ENCODE measurements around the gene CCDC24.

CCDC24 gene

DNA sequence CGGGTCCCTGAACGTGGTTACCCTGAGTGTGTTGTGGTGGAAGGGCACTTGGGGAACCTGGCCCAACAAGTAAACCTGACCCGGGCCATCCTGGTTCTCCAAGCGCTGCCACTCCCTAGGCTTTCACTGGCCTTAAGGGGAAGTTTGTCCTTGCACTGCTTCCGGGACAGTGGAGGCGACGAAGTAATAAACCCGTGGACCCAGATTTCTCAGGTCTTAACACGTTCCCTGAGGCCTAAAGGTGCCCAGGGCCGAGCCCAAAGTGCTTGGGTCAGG lies 261 bp upstream of the CCDC24 start:
- Histone ChIP-seq H3K9ac (ENCODE audit: low read length in 2 of 2) (peak overlapping the region; percentile 72 to 73), H3K27me3 (ENCODE audit: control insufficient read depth in 1 of 2, insufficient read depth in 2 of 2, low read length in 2 of 2) (no peaks in the 10 kb centered on the region), H3K36me3 (ENCODE audit: control insufficient read depth in 2 of 2, insufficient read depth in 2 of 2, low read length in 2 of 2) (no peaks in the 10 kb centered on the region), H3K4me3 (ENCODE audit: low read length in 2 of 2) (peak overlapping the region; percentile 76 to 78), H3K27ac (ENCODE audit: low read length) (peak overlapping the region; percentile 53), H3K9me3 (ENCODE audit: control insufficient read depth in 2 of 2, low read length in 2 of 2) (no peaks in the 10 kb centered on the region), H3K4me1 (ENCODE audit: control insufficient read depth, insufficient read depth, low read length) (peaks cover 13% of the 10 kb centered on the region)

DNA sequence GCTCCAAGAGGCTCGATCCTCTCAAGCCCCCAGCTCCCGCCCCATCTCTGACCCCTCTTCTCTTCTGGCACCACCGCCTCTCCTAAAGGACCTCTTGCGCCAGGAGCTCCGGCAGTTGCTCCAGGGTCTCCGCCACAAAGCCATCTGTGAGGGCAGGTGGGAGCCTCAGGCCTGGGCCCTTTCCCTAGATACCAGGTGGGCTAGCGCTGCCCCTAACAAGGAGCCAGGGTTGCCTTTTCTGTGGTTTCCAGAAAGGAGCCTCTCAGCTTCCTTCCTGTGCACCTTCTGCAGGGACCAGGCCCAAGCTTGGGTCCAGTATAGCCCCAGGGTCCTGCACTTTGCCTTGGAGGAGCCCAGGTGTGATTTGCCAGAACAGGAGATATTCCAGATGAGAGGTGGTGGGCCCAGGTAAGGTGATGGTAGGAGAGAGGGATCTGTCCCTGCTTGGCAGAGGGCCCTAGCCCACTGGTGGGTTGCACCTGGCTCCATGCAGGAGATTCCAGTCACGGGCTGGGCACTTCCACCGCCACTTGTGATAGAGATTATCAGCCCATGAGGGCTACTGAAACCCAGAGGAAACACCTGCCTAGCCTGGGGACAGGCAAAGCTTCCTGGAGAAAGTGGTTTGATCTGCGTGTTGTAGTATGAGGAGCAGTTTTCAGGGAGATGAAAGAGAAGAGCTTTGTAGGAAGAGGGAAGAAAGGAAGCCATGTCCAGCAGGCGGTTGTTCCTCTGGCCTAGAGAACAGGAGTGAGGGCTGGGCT lies 1.0 kb downstream of the CCDC24 start:
- H3K36me3 ChIP-seq (ENCODE audit: control insufficient read depth in 2 of 2, insufficient read depth in 2 of 2, low read length in 2 of 2), result no peaks in the 10 kb centered on the region
- H3K4me3 ChIP-seq (ENCODE audit: low read length in 2 of 2), result peak overlapping the region; percentile 76 to 78
- H3K9me3 ChIP-seq (ENCODE audit: control insufficient read depth in 2 of 2, low read length in 2 of 2), result no peaks in the 10 kb centered on the region
- no peaks in the 10 kb centered on the region for H3K27me3 ChIP-seq (ENCODE audit: control insufficient read depth in 1 of 2, insufficient read depth in 2 of 2, low read length in 2 of 2)
- H3K9ac ChIP-seq (ENCODE audit: low read length in 2 of 2), result peak overlapping the region; percentile 5 to 72
- H3K27ac ChIP-seq (ENCODE audit: low read length), result no peak overlapping the region
- peaks cover 20% of the 10 kb centered on the region for H3K4me1 ChIP-seq (ENCODE audit: control insufficient read depth, insufficient read depth, low read length)

DNA sequence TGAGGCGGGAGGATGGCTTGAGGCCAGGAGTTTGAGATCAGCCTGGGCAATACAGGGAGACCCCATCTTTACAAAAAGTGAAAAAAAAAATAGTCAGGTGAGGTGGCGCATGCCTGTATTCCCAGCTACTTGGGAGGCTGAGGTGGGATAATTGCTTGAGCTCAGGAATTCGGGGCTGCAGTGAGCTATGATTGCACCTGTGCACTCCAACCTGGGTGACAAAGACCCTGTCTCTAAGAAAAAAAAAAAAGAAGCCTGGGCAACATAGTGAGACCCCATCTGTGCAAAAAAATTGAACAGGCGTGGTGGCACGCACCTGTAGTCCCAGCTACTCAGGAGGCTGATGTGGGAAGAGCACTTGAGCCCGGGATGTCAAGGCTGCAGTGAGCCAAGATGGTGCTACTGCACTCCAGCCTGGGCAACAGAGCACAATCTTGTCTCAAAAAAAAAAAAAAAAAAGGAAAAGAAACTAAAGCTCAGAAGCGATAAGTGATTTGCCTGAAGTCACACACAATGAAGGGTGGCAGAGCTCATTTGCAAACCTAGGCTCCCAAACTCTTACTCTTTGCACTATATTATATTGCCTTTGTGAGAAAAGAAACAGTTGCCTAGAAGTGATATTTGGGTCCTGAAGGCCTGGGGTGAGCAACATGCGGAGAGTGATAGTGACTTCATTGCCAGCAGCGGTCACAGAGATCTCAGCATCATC lies 2.0 kb downstream of the CCDC24 start:
- Histone ChIP-seq H3K27me3 (ENCODE audit: control insufficient read depth in 1 of 2, insufficient read depth in 2 of 2, low read length in 2 of 2) (no peaks in the 10 kb centered on the region), H3K36me3 (ENCODE audit: control insufficient read depth in 2 of 2, insufficient read depth in 2 of 2, low read length in 2 of 2) (no peaks in the 10 kb centered on the region), H3K4me3 (ENCODE audit: low read length in 2 of 2) (no peak overlapping the region), H3K9me3 (ENCODE audit: control insufficient read depth in 2 of 2, low read length in 2 of 2) (no peaks in the 10 kb centered on the region), H3K27ac (ENCODE audit: low read length) (no peak overlapping the region), H3K4me1 (ENCODE audit: control insufficient read depth, insufficient read depth, low read length) (peaks cover 20% of the 10 kb centered on the region), H3K9ac (ENCODE audit: low read length in 2 of 2) (no peak overlapping the region)

DNA sequence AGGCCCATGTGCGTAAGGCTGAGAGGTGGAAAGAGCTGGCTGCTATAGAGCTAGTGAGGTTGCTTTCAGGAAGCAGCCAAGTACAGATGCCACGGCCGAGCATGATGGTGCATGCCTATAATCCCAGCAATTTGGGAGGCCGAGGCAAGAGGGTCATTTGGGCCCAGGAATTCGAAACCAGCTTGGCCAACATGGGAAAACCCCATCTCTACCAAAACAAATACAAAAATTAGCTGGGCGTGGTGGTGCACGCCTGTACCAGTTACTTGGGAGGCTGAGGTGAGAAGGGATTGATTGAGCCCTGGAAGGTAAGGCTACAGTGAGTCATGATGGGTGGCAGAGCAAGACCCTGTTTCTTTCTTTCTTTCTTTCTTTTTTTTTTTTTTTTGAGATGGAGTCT lies 2.7 kb downstream of the CCDC24 start:
- Histone ChIP-seq H3K4me3 (ENCODE audit: low read length in 2 of 2) (no peak overlapping the region), H3K9me3 (ENCODE audit: control insufficient read depth in 2 of 2, low read length in 2 of 2) (no peaks in the 10 kb centered on the region), H3K27me3 (ENCODE audit: control insufficient read depth in 1 of 2, insufficient read depth in 2 of 2, low read length in 2 of 2) (no peaks in the 10 kb centered on the region), H3K9ac (ENCODE audit: low read length in 2 of 2) (no peak overlapping the region), H3K4me1 (ENCODE audit: control insufficient read depth, insufficient read depth, low read length) (peaks cover 20% of the 10 kb centered on the region), H3K36me3 (ENCODE audit: control insufficient read depth in 2 of 2, insufficient read depth in 2 of 2, low read length in 2 of 2) (no peaks in the 10 kb centered on the region), H3K27ac (ENCODE audit: low read length) (no peak overlapping the region)

DNA sequence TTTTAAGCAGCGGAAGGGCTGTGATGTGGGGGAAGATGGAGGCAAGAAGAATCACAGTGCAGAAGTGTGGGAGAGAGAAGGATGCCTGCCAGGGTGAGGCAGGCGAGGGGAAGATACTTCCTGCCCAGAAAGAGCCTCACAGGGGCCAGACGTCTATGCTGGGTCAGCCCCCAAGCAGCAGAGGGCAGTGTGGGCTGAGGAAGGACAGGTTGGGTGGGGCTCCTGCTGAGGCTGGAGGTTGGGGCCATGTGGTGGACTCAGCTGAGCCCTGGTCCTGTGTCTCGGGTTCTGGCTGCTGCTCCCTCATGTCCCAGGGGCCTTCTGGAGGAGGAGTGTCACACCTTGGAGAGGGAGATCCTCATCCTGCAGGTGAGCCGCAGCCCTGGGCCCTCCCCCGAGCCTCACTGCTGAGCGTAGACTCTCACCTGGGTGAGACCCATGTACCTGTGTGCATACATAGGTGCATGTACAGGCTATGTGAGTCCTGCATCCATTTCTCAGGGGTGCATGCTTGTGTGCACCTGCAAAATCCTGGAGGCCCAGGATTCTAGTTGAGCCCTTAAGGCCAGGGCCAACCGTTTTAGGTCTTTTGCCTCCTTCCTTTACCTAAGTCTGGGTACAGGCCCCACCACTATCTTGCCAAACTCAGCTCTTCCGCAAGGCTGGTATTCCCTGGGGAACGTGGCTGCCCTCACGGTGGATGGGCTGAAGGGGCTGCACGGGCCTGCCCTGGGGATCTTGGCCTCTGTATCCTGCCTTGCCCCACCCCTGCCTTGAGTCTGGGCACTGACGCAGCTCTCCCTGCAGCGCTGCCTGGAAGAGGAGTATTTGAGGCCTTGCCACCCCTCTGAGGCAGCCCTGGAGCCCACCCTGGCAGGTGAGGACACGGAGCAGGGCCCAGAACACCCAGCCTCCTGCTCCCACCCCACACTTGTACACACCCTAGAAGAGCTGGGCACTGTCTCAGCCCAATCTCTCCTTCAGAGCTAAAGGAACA lies 3.7 kb downstream of the CCDC24 start:
- Histone ChIP-seq H3K4me3 (ENCODE audit: low read length in 2 of 2) (no peak overlapping the region), H3K27me3 (ENCODE audit: control insufficient read depth in 1 of 2, insufficient read depth in 2 of 2, low read length in 2 of 2) (no peaks in the 10 kb centered on the region), H3K4me1 (ENCODE audit: control insufficient read depth, insufficient read depth, low read length) (peaks cover 20% of the 10 kb centered on the region), H3K9ac (ENCODE audit: low read length in 2 of 2) (no peak overlapping the region), H3K36me3 (ENCODE audit: control insufficient read depth in 2 of 2, insufficient read depth in 2 of 2, low read length in 2 of 2) (peaks cover 0 to 2% of the 10 kb centered on the region in 2 donors), H3K9me3 (ENCODE audit: control insufficient read depth in 2 of 2, low read length in 2 of 2) (no peaks in the 10 kb centered on the region), H3K27ac (ENCODE audit: low read length) (no peak overlapping the region)

DNA sequence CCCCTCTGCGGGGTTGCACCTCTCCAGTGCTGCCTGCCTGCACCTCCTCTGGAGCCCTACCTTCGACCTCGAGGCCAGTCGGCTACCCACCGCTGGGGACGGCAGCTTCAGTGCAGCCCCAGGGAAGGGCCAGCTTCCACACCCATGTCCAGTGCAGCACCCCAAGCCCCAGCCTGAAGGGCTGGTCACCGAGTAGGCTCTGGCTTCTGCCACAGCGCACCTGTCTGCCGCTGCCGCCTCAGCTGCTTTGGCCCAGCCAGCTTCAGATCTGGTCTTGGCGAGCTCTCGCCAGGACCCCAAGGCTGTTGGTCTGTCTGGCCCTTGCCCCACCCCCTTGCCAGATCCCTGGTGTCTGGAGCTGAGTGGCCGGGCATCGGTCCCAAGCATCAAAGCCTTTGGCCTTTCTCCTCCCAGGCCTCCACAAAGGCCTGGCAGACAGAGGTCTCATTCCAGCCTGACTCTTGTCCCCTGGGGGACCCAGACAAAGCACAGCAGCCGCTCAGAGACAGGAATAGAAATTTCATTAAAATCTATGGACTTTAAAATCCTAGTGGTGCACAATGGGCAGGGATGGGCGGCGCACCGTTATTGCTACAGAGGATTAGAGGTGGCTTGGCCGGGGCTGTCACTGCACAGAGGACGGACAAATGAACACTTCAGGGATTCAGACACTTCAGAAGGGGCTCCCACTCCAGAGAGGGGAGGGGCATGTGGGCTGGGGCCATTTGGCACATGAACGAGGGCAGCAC lies 4.8 kb downstream of the CCDC24 start:
- no peak overlapping the region for H3K9ac ChIP-seq (ENCODE audit: low read length in 2 of 2)
- H3K9me3 ChIP-seq (ENCODE audit: control insufficient read depth in 2 of 2, low read length in 2 of 2), result no peaks in the 10 kb centered on the region
- no peaks in the 10 kb centered on the region for H3K27me3 ChIP-seq (ENCODE audit: control insufficient read depth in 1 of 2, insufficient read depth in 2 of 2, low read length in 2 of 2)
- peaks cover 2 to 6% of the 10 kb centered on the region in 2 donors for H3K36me3 ChIP-seq (ENCODE audit: control insufficient read depth in 2 of 2, insufficient read depth in 2 of 2, low read length in 2 of 2)
- peaks cover 12% of the 10 kb centered on the region for H3K4me1 ChIP-seq (ENCODE audit: control insufficient read depth, insufficient read depth, low read length)
- no peak overlapping the region for H3K27ac ChIP-seq (ENCODE audit: low read length)
- H3K4me3 ChIP-seq (ENCODE audit: low read length in 2 of 2), result no peak overlapping the region

DNA sequence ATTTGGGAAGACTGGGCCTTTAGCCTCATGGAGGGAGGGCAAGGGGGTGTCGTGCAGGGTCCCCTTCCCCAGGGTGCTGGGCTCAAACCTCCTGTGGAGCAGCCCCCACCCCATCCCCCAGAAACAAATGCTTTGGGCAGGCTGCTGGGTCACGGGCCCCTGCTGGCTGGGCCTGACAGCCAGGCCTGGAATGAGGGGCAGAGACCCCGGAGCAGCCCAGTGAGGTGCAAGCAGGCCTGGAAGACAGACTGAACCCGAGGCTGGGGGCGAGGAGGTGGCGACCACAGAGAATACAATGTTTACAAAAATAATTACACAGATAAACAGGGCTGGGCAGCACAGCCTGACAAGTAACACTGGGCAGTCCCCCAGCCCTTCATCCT lies 5.3 kb downstream of the CCDC24 start:
- no peak overlapping the region for H3K4me3 ChIP-seq (ENCODE audit: low read length in 2 of 2)
- peaks cover 11% of the 10 kb centered on the region for H3K4me1 ChIP-seq (ENCODE audit: control insufficient read depth, insufficient read depth, low read length)
- no peaks in the 10 kb centered on the region for H3K27me3 ChIP-seq (ENCODE audit: control insufficient read depth in 1 of 2, insufficient read depth in 2 of 2, low read length in 2 of 2)
- H3K36me3 ChIP-seq (ENCODE audit: control insufficient read depth in 2 of 2, insufficient read depth in 2 of 2, low read length in 2 of 2), result peaks cover 4 to 9% of the 10 kb centered on the region in 2 donors
- H3K27ac ChIP-seq (ENCODE audit: low read length), result no peak overlapping the region
- H3K9ac ChIP-seq (ENCODE audit: low read length in 2 of 2), result no peak overlapping the region
- H3K9me3 ChIP-seq (ENCODE audit: control insufficient read depth in 2 of 2, low read length in 2 of 2), result no peaks in the 10 kb centered on the region

DNA sequence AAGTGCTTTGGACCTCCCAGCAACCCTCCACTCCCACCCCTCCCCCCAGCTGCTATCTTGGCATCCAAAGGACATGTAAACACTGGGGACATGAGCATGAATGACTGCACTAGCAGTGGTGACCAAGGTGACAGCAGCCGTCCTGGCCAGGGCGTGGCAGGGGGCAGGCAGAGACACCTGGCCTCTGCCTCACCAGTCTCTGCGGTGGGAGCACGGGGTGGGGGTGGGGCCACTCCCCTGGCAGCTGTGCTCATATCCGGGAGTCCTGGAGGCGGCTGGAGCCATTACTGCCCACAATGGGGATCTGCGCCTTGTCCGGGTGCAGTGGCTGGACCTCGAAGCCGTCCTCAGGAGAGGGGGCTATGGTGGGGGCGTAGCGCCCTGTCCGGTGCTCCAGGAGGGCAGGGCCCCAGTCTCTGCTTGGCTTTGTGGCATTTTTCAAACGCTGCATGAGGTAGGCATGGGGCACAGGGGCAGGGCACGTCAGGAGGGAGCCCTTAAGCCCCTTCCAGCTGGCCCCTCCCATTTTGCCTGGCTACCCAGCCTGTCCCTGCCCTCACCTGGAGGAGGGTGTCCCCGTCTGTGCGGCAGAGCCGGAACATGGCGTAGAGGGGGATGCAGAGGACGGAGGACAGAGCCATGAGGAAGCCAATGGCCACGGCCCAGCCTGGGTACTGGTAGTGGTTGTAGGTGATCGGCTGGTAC lies 6.0 kb downstream of the CCDC24 start:
- no peak overlapping the region for H3K4me3 ChIP-seq (ENCODE audit: low read length in 2 of 2)
- no peak overlapping the region for H3K9ac ChIP-seq (ENCODE audit: low read length in 2 of 2)
- H3K9me3 ChIP-seq (ENCODE audit: control insufficient read depth in 2 of 2, low read length in 2 of 2), result no peaks in the 10 kb centered on the region
- no peaks in the 10 kb centered on the region for H3K27me3 ChIP-seq (ENCODE audit: control insufficient read depth in 1 of 2, insufficient read depth in 2 of 2, low read length in 2 of 2)
- peaks cover 7% of the 10 kb centered on the region for H3K4me1 ChIP-seq (ENCODE audit: control insufficient read depth, insufficient read depth, low read length)
- no peak overlapping the region for H3K27ac ChIP-seq (ENCODE audit: low read length)
- peaks cover 7 to 9% of the 10 kb centered on the region in 2 donors for H3K36me3 ChIP-seq (ENCODE audit: control insufficient read depth in 2 of 2, insufficient read depth in 2 of 2, low read length in 2 of 2)

DNA sequence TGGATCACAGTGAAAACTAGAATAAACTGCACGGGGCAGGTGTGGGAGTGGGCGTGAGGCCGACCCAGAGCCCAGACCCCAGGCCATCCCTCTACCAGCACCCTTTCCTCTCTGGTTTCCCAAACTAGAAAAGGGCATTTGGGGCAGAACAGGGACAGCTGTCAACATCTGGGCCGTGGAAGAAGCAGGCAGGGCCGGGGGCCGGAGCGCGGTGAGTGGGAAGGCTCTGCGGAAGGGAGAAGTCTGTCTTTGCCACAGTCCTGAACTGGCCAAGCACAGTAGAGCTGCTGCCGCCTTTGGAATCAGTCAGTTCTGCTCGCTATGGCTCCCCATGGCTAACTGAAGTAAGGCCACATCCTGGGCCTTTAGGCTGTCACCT lies 6.6 kb downstream of the CCDC24 start:
- no peak overlapping the region for H3K4me3 ChIP-seq (ENCODE audit: low read length in 2 of 2)

DNA sequence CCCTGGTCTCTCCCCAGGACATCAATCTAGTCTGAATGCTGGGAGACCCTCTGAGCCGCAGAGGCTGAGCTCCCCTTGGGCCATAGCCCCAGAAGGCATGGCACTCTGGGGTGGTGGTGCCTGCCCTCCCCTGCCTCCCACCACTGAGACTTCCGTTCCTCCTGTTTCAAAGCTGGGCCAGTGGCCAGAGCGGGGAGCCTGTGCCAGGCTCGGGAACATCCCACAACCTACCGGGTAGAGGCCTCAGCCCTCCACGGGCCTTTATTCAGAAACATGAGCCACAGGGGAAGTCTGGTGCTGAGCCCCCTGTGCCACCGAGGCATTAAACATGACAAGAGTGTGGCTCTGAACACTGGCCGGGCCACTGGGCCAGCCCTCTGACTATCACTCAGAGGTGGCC lies 8.1 kb downstream of the CCDC24 start:
- Histone ChIP-seq H3K36me3 (ENCODE audit: control insufficient read depth in 2 of 2, insufficient read depth in 2 of 2, low read length in 2 of 2) (peaks cover 7 to 9% of the 10 kb centered on the region in 2 donors), H3K27ac (ENCODE audit: low read length) (no peak overlapping the region)

More for the DNA sequence above, 6.6 kb downstream of the CCDC24 start:
- Histone ChIP-seq H3K27me3 (ENCODE audit: control insufficient read depth in 1 of 2, insufficient read depth in 2 of 2, low read length in 2 of 2) (no peaks in the 10 kb centered on the region), H3K4me1 (ENCODE audit: control insufficient read depth, insufficient read depth, low read length) (peaks cover 7% of the 10 kb centered on the region), H3K9me3 (ENCODE audit: control insufficient read depth in 2 of 2, low read length in 2 of 2) (no peaks in the 10 kb centered on the region), H3K27ac (ENCODE audit: low read length) (no peak overlapping the region), H3K9ac (ENCODE audit: low read length in 2 of 2) (no peak overlapping the region), H3K36me3 (ENCODE audit: control insufficient read depth in 2 of 2, insufficient read depth in 2 of 2, low read length in 2 of 2) (peaks cover 7 to 9% of the 10 kb centered on the region in 2 donors)

More for the DNA sequence above, 8.1 kb downstream of the CCDC24 start:
- H3K4me3 ChIP-seq (ENCODE audit: low read length in 2 of 2), result no peak overlapping the region
- no peaks in the 10 kb centered on the region for H3K27me3 ChIP-seq (ENCODE audit: control insufficient read depth in 1 of 2, insufficient read depth in 2 of 2, low read length in 2 of 2)
- H3K9me3 ChIP-seq (ENCODE audit: control insufficient read depth in 2 of 2, low read length in 2 of 2), result no peaks in the 10 kb centered on the region
- peaks cover 7% of the 10 kb centered on the region for H3K4me1 ChIP-seq (ENCODE audit: control insufficient read depth, insufficient read depth, low read length)
- no peak overlapping the region for H3K9ac ChIP-seq (ENCODE audit: low read length in 2 of 2)
